ENCODE data around the gene SLC1A5.

DNA sequence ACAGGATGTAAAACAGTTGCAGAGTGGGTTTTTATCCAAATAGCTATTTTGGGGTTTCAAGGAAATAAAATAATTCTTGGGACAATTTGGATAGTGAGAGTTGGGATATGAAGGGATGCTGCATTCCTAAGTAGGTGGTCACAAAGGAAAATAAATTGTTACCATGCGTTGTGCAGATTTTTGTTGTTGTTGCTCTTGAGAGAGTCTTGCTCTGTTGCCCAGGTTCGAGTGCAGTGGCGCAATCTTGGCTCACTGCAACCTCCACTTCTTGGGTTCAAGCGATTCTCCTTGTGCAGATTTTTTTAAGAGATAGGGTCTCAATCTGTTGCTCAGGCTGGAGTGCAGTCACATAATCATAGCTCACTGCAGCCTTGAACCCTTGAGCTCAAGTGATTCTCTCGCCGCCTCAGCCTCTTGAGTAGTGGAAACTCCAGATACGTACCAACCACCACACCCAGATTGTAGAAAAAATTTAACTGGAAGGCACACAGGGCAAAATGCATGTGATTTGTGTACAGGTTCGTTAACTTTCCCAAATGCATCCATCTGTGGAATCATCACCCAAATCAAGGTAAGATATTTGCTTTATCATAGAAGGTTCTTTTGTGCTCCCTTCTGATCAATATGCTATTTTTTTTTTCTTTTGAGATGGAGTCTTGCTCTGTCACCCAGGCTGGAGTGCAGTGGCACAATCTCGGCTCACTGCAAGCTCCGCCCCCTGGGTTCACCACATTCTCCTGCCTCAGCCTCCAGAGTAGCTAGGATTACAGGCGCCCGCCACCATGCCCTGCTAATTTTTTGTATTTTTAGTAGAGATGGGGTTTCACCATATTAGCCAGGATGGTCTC is 16.0 kb downstream of the SLC1A5 start:
- TF ChIP-seq, protein P1, sequence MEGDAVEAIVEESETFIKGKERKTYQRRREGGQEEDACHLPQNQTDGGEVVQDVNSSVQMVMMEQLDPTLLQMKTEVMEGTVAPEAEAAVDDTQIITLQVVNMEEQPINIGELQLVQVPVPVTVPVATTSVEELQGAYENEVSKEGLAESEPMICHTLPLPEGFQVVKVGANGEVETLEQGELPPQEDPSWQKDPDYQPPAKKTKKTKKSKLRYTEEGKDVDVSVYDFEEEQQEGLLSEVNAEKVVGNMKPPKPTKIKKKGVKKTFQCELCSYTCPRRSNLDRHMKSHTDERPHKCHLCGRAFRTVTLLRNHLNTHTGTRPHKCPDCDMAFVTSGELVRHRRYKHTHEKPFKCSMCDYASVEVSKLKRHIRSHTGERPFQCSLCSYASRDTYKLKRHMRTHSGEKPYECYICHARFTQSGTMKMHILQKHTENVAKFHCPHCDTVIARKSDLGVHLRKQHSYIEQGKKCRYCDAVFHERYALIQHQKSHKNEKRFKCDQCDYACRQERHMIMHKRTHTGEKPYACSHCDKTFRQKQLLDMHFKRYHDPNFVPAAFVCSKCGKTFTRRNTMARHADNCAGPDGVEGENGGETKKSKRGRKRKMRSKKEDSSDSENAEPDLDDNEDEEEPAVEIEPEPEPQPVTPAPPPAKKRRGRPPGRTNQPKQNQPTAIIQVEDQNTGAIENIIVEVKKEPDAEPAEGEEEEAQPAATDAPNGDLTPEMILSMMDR (IDR thresholded peaks at IDR 0.05), result no peak
- TF ChIP-seq EZH2 (IDR thresholded peaks at IDR 0.05) (no peak), EZH2phosphoT487 (IDR thresholded peaks at IDR 0.05) (no peak)

Data from neural progenitor cell (in vitro differentiated cells).